GM12878 (cell line): ENCODE results near the gene PXT1.

Source experiments
- NR2C2 ChIP-seq: IDR thresholded peaks from 2 replicates; pipeline ENCODE4 v1.6.1; 2011; ENCODE audit warnings: borderline replicate concordance, low read depth; ENCODE audit not compliant: control insufficient read depth, insufficient read length
- POLR2AphosphoS5 ChIP-seq: IDR thresholded peaks from 2 replicates; pipeline ENCODE4 v1.6.1; 2011; ENCODE audit warnings: mild to moderate bottlenecking, low read length, inconsistent platforms

- TF ChIP-seq POLR2AphosphoS5 (no peak), NR2C2 (no peak)
These were observed 74.9 kb downstream of the PXT1 start for GRCh38 chr6:36367743-36368142.
